Measurements from ENCODE around the gene MYO10.

MYO10 gene

GRCh38 chr5:16866795-16867576 lies 69.1 kb downstream of the MYO10 start:
- in situ Hi-C loops (cut with MboI; ENCODE audit: low sequenced_read_pairs): no loop called here

- in situ Hi-C loops (cut with MboI; ENCODE audit: low sequenced_read_pairs): no loop called here
Measured at GRCh38 chr5:16866273-16866672, 69.8 kb downstream of the MYO10 start.

GRCh38 chr5:16865151-16865550 lies 70.9 kb downstream of the MYO10 start:
- in situ Hi-C loops (cut with MboI; ENCODE audit: low sequenced_read_pairs): no loop called here

- in situ Hi-C loops (cut with MboI; ENCODE audit: low sequenced_read_pairs): no loop called here
Measured at GRCh38 chr5:16864631-16865131, 71.4 kb downstream of the MYO10 start.

- in situ Hi-C loops (cut with MboI; ENCODE audit: low sequenced_read_pairs): no loop called here
Measured at GRCh38 chr5:16863469-16863946, 72.6 kb downstream of the MYO10 start.

GRCh38 chr5:16862777-16863176 lies 73.3 kb downstream of the MYO10 start:
- in situ Hi-C loops (cut with MboI; ENCODE audit: low sequenced_read_pairs): no loop called here

- in situ Hi-C loops (cut with MboI; ENCODE audit: low sequenced_read_pairs): no loop called here
Measured at GRCh38 chr5:16859346-16859745, 76.7 kb downstream of the MYO10 start.

GRCh38 chr5:16858151-16858550 lies 77.9 kb downstream of the MYO10 start:
- in situ Hi-C loops (cut with MboI; ENCODE audit: low sequenced_read_pairs): no loop called here

- in situ Hi-C loops (cut with MboI; ENCODE audit: low sequenced_read_pairs): no loop called here
Measured at GRCh38 chr5:16857635-16858034, 78.5 kb downstream of the MYO10 start.

- in situ Hi-C loops (cut with MboI; ENCODE audit: low sequenced_read_pairs): no loop called here
Measured at GRCh38 chr5:16856531-16856930, 79.6 kb downstream of the MYO10 start.

- in situ Hi-C loops (cut with MboI; ENCODE audit: low sequenced_read_pairs): no loop called here
Measured at GRCh38 chr5:16855898-16856297, 80.2 kb downstream of the MYO10 start.

GRCh38 chr5:16855485-16855884 lies 80.6 kb downstream of the MYO10 start:
- in situ Hi-C loops (cut with MboI; ENCODE audit: low sequenced_read_pairs): no loop called here

GRCh38 chr5:16854351-16854750 lies 81.7 kb downstream of the MYO10 start:
- in situ Hi-C loops (cut with MboI; ENCODE audit: low sequenced_read_pairs): no loop called here

- in situ Hi-C loops (cut with MboI; ENCODE audit: low sequenced_read_pairs): no loop called here
Measured at GRCh38 chr5:16853518-16853917, 82.6 kb downstream of the MYO10 start.

GRCh38 chr5:16852251-16853005 lies 83.7 kb downstream of the MYO10 start:
- in situ Hi-C loops (cut with MboI; ENCODE audit: low sequenced_read_pairs): no loop called here

- in situ Hi-C loops (cut with MboI; ENCODE audit: low sequenced_read_pairs): no loop called here
Measured at GRCh38 chr5:16849775-16850174, 86.3 kb downstream of the MYO10 start.

- in situ Hi-C loops (cut with MboI; ENCODE audit: low sequenced_read_pairs): no loop called here
Measured at GRCh38 chr5:16849181-16849580, 86.9 kb downstream of the MYO10 start.

GRCh38 chr5:16844952-16845351 lies 91.1 kb downstream of the MYO10 start:
- in situ Hi-C loops (cut with MboI; ENCODE audit: low sequenced_read_pairs): no loop called here

- in situ Hi-C loops (cut with MboI; ENCODE audit: low sequenced_read_pairs): no loop called here
Measured at GRCh38 chr5:16842896-16843295, 93.2 kb downstream of the MYO10 start.

- in situ Hi-C loops (cut with MboI; ENCODE audit: low sequenced_read_pairs): no loop called here
Measured at GRCh38 chr5:16841416-16841815, 94.7 kb downstream of the MYO10 start.

GRCh38 chr5:16837305-16837704 lies 98.8 kb downstream of the MYO10 start:
- in situ Hi-C loops (cut with MboI; ENCODE audit: low sequenced_read_pairs): no loop called here

- in situ Hi-C loops (cut with MboI; ENCODE audit: low sequenced_read_pairs): no loop called here
Measured at GRCh38 chr5:16834029-16834428, 102.1 kb downstream of the MYO10 start.
